SK-N-SH (cell line): ENCODE measurements around the gene CCDC78.

Experiments
- EZH2phosphoT487 ChIP-seq: fragments of 200-600 bp; sonication (generic); IDR thresholded peaks from 2 replicates; pipeline ENCODE4 v1.6.1; 2017; ENCODE audit warnings: low read depth, mixed run types, mild to moderate bottlenecking, antibody characterized with exemption, moderate library complexity, borderline replicate concordance
- MAX ChIP-seq: IDR thresholded peaks from 2 replicates; pipeline ENCODE4 v1.4.0; 2012; ENCODE audit warnings: low read depth
- POLR2AphosphoS5 ChIP-seq: IDR thresholded peaks from 2 replicates; pipeline ENCODE4 v1.6.1; 2012; ENCODE audit warnings: low read depth, low read length
- RFX5 ChIP-seq: IDR thresholded peaks from 2 replicates; pipeline ENCODE4 v1.6.1; 2012; ENCODE audit warnings: mild to moderate bottlenecking, improper control_type of control experiment, low read length
- RXRA ChIP-seq: IDR thresholded peaks from 2 replicates; pipeline ENCODE4 v1.4.0; 2012; ENCODE audit warnings: low read depth, mild to moderate bottlenecking, borderline replicate concordance
- SMC3 ChIP-seq: IDR thresholded peaks from 2 replicates; pipeline ENCODE4 v1.6.1; 2012; ENCODE audit warnings: low read depth, low read length, improper control_type of control experiment
- TAF1 ChIP-seq: IDR thresholded peaks from 2 replicates; pipeline ENCODE4 v1.6.1; 2012; ENCODE audit warnings: low read depth, mild to moderate bottlenecking, low read length, moderate library complexity, borderline replicate concordance
- TF ChIP-seq, protein P1 (sequence below): fragments of 200-600 bp; sonication (generic); IDR thresholded peaks from 2 replicates; pipeline ENCODE4 v1.6.1; 2017; ENCODE audit warnings: antibody characterized with exemption, mild to moderate bottlenecking, moderate library complexity
- TF ChIP-seq, protein P2 (sequence below): IDR thresholded peaks from 2 replicates; pipeline ENCODE4 v1.6.1; 2012; ENCODE audit warnings: mild to moderate bottlenecking, low read depth, low read length, moderate library complexity

DNA sequence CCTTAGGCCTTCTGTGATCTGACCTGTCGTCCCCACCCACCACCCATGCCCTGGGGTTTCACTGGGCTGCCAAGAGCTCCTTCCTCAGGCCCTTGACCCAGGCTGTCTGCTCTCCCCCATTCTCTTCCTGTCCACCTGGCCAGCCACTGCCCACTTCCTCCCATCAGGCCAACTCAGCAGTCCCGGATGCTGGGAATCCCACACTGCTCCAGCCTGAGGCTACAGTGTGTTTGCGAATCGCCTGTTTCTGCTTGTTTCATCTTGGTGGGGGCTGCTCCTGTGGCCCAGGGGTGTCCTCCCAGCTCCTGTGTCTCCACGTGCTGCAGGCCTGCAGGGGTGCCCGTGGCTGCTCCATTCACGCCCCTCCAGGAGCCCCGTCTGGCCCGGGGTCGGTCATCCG is 12.2 kb downstream of the CCDC78 start:
- TF ChIP-seq, protein P1, sequence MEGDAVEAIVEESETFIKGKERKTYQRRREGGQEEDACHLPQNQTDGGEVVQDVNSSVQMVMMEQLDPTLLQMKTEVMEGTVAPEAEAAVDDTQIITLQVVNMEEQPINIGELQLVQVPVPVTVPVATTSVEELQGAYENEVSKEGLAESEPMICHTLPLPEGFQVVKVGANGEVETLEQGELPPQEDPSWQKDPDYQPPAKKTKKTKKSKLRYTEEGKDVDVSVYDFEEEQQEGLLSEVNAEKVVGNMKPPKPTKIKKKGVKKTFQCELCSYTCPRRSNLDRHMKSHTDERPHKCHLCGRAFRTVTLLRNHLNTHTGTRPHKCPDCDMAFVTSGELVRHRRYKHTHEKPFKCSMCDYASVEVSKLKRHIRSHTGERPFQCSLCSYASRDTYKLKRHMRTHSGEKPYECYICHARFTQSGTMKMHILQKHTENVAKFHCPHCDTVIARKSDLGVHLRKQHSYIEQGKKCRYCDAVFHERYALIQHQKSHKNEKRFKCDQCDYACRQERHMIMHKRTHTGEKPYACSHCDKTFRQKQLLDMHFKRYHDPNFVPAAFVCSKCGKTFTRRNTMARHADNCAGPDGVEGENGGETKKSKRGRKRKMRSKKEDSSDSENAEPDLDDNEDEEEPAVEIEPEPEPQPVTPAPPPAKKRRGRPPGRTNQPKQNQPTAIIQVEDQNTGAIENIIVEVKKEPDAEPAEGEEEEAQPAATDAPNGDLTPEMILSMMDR: no peak
- TF ChIP-seq RXRA (no peak), POLR2AphosphoS5 (no peak), RFX5 (no peak), MAX (no peak), TAF1 (no peak), SMC3 (no peak), EZH2phosphoT487 (no peak)
- TF ChIP-seq, protein P2, sequence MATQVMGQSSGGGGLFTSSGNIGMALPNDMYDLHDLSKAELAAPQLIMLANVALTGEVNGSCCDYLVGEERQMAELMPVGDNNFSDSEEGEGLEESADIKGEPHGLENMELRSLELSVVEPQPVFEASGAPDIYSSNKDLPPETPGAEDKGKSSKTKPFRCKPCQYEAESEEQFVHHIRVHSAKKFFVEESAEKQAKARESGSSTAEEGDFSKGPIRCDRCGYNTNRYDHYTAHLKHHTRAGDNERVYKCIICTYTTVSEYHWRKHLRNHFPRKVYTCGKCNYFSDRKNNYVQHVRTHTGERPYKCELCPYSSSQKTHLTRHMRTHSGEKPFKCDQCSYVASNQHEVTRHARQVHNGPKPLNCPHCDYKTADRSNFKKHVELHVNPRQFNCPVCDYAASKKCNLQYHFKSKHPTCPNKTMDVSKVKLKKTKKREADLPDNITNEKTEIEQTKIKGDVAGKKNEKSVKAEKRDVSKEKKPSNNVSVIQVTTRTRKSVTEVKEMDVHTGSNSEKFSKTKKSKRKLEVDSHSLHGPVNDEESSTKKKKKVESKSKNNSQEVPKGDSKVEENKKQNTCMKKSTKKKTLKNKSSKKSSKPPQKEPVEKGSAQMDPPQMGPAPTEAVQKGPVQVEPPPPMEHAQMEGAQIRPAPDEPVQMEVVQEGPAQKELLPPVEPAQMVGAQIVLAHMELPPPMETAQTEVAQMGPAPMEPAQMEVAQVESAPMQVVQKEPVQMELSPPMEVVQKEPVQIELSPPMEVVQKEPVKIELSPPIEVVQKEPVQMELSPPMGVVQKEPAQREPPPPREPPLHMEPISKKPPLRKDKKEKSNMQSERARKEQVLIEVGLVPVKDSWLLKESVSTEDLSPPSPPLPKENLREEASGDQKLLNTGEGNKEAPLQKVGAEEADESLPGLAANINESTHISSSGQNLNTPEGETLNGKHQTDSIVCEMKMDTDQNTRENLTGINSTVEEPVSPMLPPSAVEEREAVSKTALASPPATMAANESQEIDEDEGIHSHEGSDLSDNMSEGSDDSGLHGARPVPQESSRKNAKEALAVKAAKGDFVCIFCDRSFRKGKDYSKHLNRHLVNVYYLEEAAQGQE: no peak
